HepG2 (cell line): Measurements from ENCODE around the gene SMTN. TPM values are rescaled to one million over a fixed set of nuclear protein-coding genes. Genes with fewer than 3 reads are reported as not detected.

Experiments used
- AGO2 ChIP-seq: fragments of 200-400 bp; formaldehyde crosslinking; optimal IDR thresholded peaks from 2 replicates; pipeline ENCODE3; 2017; ENCODE audit warnings: mild to moderate bottlenecking, low read depth, low read length, moderate library complexity
- DDIT3 ChIP-seq: sonication (generic); formaldehyde crosslinking; IDR thresholded peaks from 2 replicates; pipeline ENCODE4 v1.4.0; 2020; ENCODE audit warnings: mild to moderate bottlenecking, missing genetic modification reagents
- DR1 ChIP-seq: sonication (generic); formaldehyde crosslinking; IDR thresholded peaks from 2 replicates; pipeline ENCODE4 v1.8.0; 2021; ENCODE audit warnings: mild to moderate bottlenecking, missing genetic modification reagents, inconsistent platforms
- DZIP1 ChIP-seq: sonication (generic); formaldehyde crosslinking; IDR thresholded peaks from 2 replicates; pipeline ENCODE4 v1.5.0; 2020; ENCODE audit warnings: mild to moderate bottlenecking, missing genetic modification reagents
- ESRRA ChIP-seq: sonication (generic); formaldehyde crosslinking; IDR thresholded peaks from 2 replicates; pipeline ENCODE4 v1.5.1; 2020; ENCODE audit warnings: mild to moderate bottlenecking, low read depth, missing genetic modification reagents
- HES4 ChIP-seq: sonication (generic); formaldehyde crosslinking; IDR thresholded peaks from 2 replicates; pipeline ENCODE4 v1.9.0; 2021; ENCODE audit warnings: mild to moderate bottlenecking, missing genetic modification reagents, borderline replicate concordance
- HINFP ChIP-seq: sonication (generic); formaldehyde crosslinking; IDR thresholded peaks from 2 replicates; pipeline ENCODE4 v1.4.0; 2020; ENCODE audit warnings: low read depth, mild to moderate bottlenecking, missing genetic modification reagents
- HOXA9 ChIP-seq: sonication (generic); formaldehyde crosslinking; IDR thresholded peaks from 2 replicates; pipeline ENCODE4 v1.8.1; 2022; ENCODE audit warnings: missing genetic modification reagents, mild to moderate bottlenecking, moderate library complexity, borderline replicate concordance
- KMT2A ChIP-seq: sonication (generic); formaldehyde crosslinking; IDR thresholded peaks from 2 replicates; pipeline ENCODE4 v1.4.0; 2020; ENCODE audit warnings: missing genetic modification reagents
- MED13 ChIP-seq: sonication (generic); formaldehyde crosslinking; IDR thresholded peaks from 2 replicates; pipeline ENCODE4 v1.5.0; 2020; ENCODE audit warnings: missing genetic modification reagents
- MXD4 ChIP-seq: IDR thresholded peaks from 2 replicates; pipeline ENCODE4 v1.6.1; 2016; ENCODE audit warnings: mild to moderate bottlenecking, missing biosample characterization, missing genetic modification reagents
- THAP7 ChIP-seq: sonication (generic); formaldehyde crosslinking; IDR thresholded peaks from 2 replicates; pipeline ENCODE4 v1.8.1; 2023; ENCODE audit warnings: mild to moderate bottlenecking, missing genetic modification reagents
- ZMYM3 ChIP-seq: sonication (generic); formaldehyde crosslinking; IDR thresholded peaks from 2 replicates; pipeline ENCODE4 v1.5.1; 2020; ENCODE audit warnings: mild to moderate bottlenecking, missing genetic modification reagents
- ZNF24 ChIP-seq: fragments of 450-650 bp; IDR thresholded peaks from 2 replicates; pipeline ENCODE4 v1.6.1; 2017; ENCODE audit warnings: antibody characterized with exemption, mild to moderate bottlenecking
- ZNF331 ChIP-seq: sonication (generic); formaldehyde crosslinking; IDR thresholded peaks from 2 replicates; pipeline ENCODE4 v1.4.0; 2020; ENCODE audit warnings: missing genetic modification reagents
- polyA plus RNA-seq, 8 experiments: library from polyadenylated mRNA; depleted of rRNA in 3 of 8; stranded (reverse) in 7 of 8; unstranded in 1 of 8; fragments of >200 nt; fragmentation: Illumina TruSeq in 4 of 8; extraction: Trizol in 4 of 8; gene quantifications; 2 replicates each; pipeline versions ENCODE4 v1.2.1 to v1.2.3, GENCODE V29; 2011 to 2016; ENCODE audit warnings: low read depth in 4 of 8, missing spikeins in 1 of 8, mixed read lengths in 1 of 8; ENCODE audit not compliant: insufficient read depth in 1 of 8
- total RNA-seq, 5 experiments: library from RNA; depleted of rRNA; stranded (reverse); fragments of >200 nt; fragmentation: Illumina TruSeq; extraction: Trizol; gene quantifications; 2 replicates each; pipeline ENCODE4 v1.2.3, GENCODE V29; 2016; ENCODE audit warnings: low read depth in 1 of 5
- TF ChIP-seq, protein P1 (sequence below): sonication (generic); formaldehyde crosslinking; IDR thresholded peaks from 2 replicates; pipeline ENCODE4 v1.4.0; 2020; ENCODE audit warnings: mild to moderate bottlenecking, missing genetic modification reagents
- TF ChIP-seq, protein P2 (sequence below): IDR thresholded peaks from 2 replicates; pipeline ENCODE4 v1.6.1; 2016; ENCODE audit warnings: mild to moderate bottlenecking
- TF ChIP-seq, protein P3 (sequence below): sonication (generic); formaldehyde crosslinking; IDR thresholded peaks from 2 replicates; pipeline ENCODE4 v1.4.0; 2020; ENCODE audit warnings: missing genetic modification reagents, borderline replicate concordance

SMTN gene
- total and polyA plus RNA-seq, 2 of the 13 experiments (the other 11 are each of a cell fraction or from before 2014, with no cell fraction given): 14.7 to 26.1 TPM

GRCh38 chr22:31055635-31056159, 25.4 kb upstream of the SMTN start (continued):
- TF ChIP-seq, protein P1, sequence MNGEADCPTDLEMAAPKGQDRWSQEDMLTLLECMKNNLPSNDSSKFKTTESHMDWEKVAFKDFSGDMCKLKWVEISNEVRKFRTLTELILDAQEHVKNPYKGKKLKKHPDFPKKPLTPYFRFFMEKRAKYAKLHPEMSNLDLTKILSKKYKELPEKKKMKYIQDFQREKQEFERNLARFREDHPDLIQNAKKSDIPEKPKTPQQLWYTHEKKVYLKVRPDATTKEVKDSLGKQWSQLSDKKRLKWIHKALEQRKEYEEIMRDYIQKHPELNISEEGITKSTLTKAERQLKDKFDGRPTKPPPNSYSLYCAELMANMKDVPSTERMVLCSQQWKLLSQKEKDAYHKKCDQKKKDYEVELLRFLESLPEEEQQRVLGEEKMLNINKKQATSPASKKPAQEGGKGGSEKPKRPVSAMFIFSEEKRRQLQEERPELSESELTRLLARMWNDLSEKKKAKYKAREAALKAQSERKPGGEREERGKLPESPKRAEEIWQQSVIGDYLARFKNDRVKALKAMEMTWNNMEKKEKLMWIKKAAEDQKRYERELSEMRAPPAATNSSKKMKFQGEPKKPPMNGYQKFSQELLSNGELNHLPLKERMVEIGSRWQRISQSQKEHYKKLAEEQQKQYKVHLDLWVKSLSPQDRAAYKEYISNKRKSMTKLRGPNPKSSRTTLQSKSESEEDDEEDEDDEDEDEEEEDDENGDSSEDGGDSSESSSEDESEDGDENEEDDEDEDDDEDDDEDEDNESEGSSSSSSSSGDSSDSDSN: peak; percentile 46; the same call in 1 of the 2 replicates
- TF ChIP-seq, protein P2, sequence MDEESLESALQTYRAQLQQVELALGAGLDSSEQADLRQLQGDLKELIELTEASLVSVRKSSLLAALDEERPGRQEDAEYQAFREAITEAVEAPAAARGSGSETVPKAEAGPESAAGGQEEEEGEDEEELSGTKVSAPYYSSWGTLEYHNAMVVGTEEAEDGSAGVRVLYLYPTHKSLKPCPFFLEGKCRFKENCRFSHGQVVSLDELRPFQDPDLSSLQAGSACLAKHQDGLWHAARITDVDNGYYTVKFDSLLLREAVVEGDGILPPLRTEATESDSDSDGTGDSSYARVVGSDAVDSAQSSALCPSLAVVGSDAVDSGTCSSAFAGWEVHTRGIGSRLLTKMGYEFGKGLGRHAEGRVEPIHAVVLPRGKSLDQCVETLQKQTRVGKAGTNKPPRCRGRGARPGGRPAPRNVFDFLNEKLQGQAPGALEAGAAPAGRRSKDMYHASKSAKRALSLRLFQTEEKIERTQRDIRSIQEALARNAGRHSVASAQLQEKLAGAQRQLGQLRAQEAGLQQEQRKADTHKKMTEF (CRISPR knock-in tag): peak; percentile 98
- TF ChIP-seq ESRRA (CRISPR knock-in tag): peak; percentile 65; the same call in 1 of the 2 replicates
- TF ChIP-seq THAP7: no peak
- TF ChIP-seq, protein P3, sequence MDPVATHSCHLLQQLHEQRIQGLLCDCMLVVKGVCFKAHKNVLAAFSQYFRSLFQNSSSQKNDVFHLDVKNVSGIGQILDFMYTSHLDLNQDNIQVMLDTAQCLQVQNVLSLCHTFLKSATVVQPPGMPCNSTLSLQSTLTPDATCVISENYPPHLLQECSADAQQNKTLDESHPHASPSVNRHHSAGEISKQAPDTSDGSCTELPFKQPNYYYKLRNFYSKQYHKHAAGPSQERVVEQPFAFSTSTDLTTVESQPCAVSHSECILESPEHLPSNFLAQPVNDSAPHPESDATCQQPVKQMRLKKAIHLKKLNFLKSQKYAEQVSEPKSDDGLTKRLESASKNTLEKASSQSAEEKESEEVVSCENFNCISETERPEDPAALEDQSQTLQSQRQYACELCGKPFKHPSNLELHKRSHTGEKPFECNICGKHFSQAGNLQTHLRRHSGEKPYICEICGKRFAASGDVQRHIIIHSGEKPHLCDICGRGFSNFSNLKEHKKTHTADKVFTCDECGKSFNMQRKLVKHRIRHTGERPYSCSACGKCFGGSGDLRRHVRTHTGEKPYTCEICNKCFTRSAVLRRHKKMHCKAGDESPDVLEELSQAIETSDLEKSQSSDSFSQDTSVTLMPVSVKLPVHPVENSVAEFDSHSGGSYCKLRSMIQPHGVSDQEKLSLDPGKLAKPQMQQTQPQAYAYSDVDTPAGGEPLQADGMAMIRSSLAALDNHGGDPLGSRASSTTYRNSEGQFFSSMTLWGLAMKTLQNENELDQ (CRISPR knock-in tag): no peak
- TF ChIP-seq ZNF24: 0 out of 2 replicates have a peak, but pooled peaks have one; percentile 6
- no peak for TF ChIP-seq HOXA9
- no peak for TF ChIP-seq DR1 (CRISPR knock-in tag)
- TF ChIP-seq HES4 (CRISPR knock-in tag): no peak
- TF ChIP-seq ZMYM3 (CRISPR knock-in tag): peak; percentile 100
- peak; percentile 50; the same call in 1 of the 2 replicates for TF ChIP-seq KMT2A
- peak; percentile 79 for TF ChIP-seq MED13
- TF ChIP-seq MXD4 (CRISPR knock-in tag): peak; percentile 57
- no peak for TF ChIP-seq AGO2
- TF ChIP-seq DZIP1: no peak
- peak; percentile 96 for TF ChIP-seq ZNF331 (CRISPR knock-in tag)
- TF ChIP-seq DDIT3 (CRISPR knock-in tag): no peak
- TF ChIP-seq HINFP (CRISPR knock-in tag): 0 out of 2 replicates have a peak, but pooled peaks have one; percentile 36
